ENCODE results near the gene ESR1. TPM values are rescaled to one million over a fixed set of nuclear protein-coding genes. Genes with fewer than 3 reads are reported as not detected.

ESR1 gene
- total and polyA plus RNA-seq, 2 donors (not counting 3 experiments of a cell fraction or from before 2014, with no cell fraction given) = 0.01 TPM; not detected in 1

- H3K4me3 ChIP-seq (replicated peaks in 1 of 3; ENCODE audit: insufficient read depth in 1 of 3, low read depth in 1 of 3, low read length in 3 of 3) = no peak overlapping the region
- no peaks in the 10 kb centered on the region for H3K9me1 ChIP-seq (replicated peaks; ENCODE audit: control insufficient read depth, extremely low read depth, insufficient read depth, low read length)
- FAIRE-seq (no peak), DNase-seq (ENCODE audit: low read depth, low spot score) (no peak)
- no peak overlapping the region for H3K27ac ChIP-seq (ENCODE audit: insufficient read depth, low read depth, low read length)
- no peak overlapping the region for H3K4me2 ChIP-seq (ENCODE audit: insufficient read depth, low read length)
- H3K4me1 ChIP-seq (ENCODE audit: control insufficient read depth, extremely low read depth, insufficient read depth, low read length) = no peaks in the 10 kb centered on the region
- ChIA-PET POLR2A (no interaction called here), CTCF (interaction anchor here (0.9 kb wide), 1 partner anchor 117 kb away, joined by 3 read pairs; no protein-coding TSS in a partner anchor)
- H3K9me3 ChIP-seq (replicated peaks; ENCODE audit: control insufficient read depth, insufficient read depth, low read length) = no peaks in the 10 kb centered on the region
- BruUV-seq (replicated peaks) = no TSS peak
- no peak overlapping the region for H2AFZ ChIP-seq (ENCODE audit: low read depth, low read length)
- H3K79me2 ChIP-seq (ENCODE audit: control insufficient read depth, insufficient read depth, low read length) = no peaks in the 10 kb centered on the region
- dilution Hi-C loops (cut with MboI; ENCODE audit: extremely low pct_ligation_motif_present, low sequenced_read_pairs) (no loop called here), intact Hi-C loops (cut with micrococcal nuclease) (no loop called here)
- H3K27me3 ChIP-seq (ENCODE audit: control insufficient read depth in 2 of 2, insufficient read depth in 2 of 2, low read length in 2 of 2) = no peaks in the 10 kb centered on the region
- H3K9ac ChIP-seq (replicated peaks; ENCODE audit: extremely low read depth, insufficient read depth, low read length) = no peak overlapping the region
- H4K20me1 ChIP-seq (replicated peaks; ENCODE audit: control insufficient read depth, extremely low read depth, insufficient read depth, low read length) = no peaks in the 10 kb centered on the region
- TF ChIP-seq FOS (IDR thresholded peaks at IDR 0.05; ENCODE audit: borderline replicate concordance, insufficient read depth, low read length) = no peak
- TF ChIP-seq GATA2 (IDR thresholded peaks at IDR 0.05; ENCODE audit: insufficient read depth, insufficient read length, low read depth, low read length) = no peak
- TF ChIP-seq, protein P1, sequence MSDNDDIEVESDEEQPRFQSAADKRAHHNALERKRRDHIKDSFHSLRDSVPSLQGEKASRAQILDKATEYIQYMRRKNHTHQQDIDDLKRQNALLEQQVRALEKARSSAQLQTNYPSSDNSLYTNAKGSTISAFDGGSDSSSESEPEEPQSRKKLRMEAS (IDR thresholded peaks at IDR 0.05; ENCODE audit: insufficient read depth, insufficient read length) = no peak
- no peak for TF ChIP-seq MYC (IDR thresholded peaks at IDR 0.05; ENCODE audit: low read depth, low read length)
- no peaks in the 10 kb centered on the region for H3K36me3 ChIP-seq (ENCODE audit: control insufficient read depth in 2 of 2, extremely low read depth in 1 of 2, insufficient read depth in 2 of 2, low read length in 2 of 2)
These were observed 74.7 kb downstream of the ESR1 start for GRCh38 chr6:151882206-151882605.

- no TSS peak for BruUV-seq (replicated peaks)
- no peak overlapping the region for H3K27ac ChIP-seq (ENCODE audit: insufficient read depth, low read depth, low read length)
- H3K9me3 ChIP-seq (replicated peaks; ENCODE audit: control insufficient read depth, insufficient read depth, low read length) = no peaks in the 10 kb centered on the region
- dilution Hi-C loops (cut with MboI; ENCODE audit: extremely low pct_ligation_motif_present, low sequenced_read_pairs) = no loop called here
- no peaks in the 10 kb centered on the region for H3K9me1 ChIP-seq (replicated peaks; ENCODE audit: control insufficient read depth, extremely low read depth, insufficient read depth, low read length)
- FAIRE-seq = no peak
- no peak overlapping the region for H3K4me2 ChIP-seq (ENCODE audit: insufficient read depth, low read length)
- H3K4me3 ChIP-seq (replicated peaks in 1 of 3; ENCODE audit: insufficient read depth in 1 of 3, low read depth in 1 of 3, low read length in 3 of 3) = no peak overlapping the region
- no peaks in the 10 kb centered on the region for H3K36me3 ChIP-seq (ENCODE audit: control insufficient read depth in 2 of 2, extremely low read depth in 1 of 2, insufficient read depth in 2 of 2, low read length in 2 of 2)
- H3K4me1 ChIP-seq (ENCODE audit: control insufficient read depth, extremely low read depth, insufficient read depth, low read length) = no peaks in the 10 kb centered on the region
- no peak overlapping the region for H3K9ac ChIP-seq (replicated peaks; ENCODE audit: extremely low read depth, insufficient read depth, low read length)
- no peaks in the 10 kb centered on the region for H3K79me2 ChIP-seq (ENCODE audit: control insufficient read depth, insufficient read depth, low read length)
- CTCF ChIA-PET = interaction anchor here (0.8 to 0.9 kb wide), 2 partner anchors 120 to 239 kb away, joined by 3 read pairs; no protein-coding TSS in a partner anchor
- TF ChIP-seq, protein P1 (IDR thresholded peaks at IDR 0.05; ENCODE audit: insufficient read depth, insufficient read length) = no peak
- TF ChIP-seq FOS (IDR thresholded peaks at IDR 0.05; ENCODE audit: borderline replicate concordance, insufficient read depth, low read length) (no peak), POLR2A (IDR thresholded peaks at IDR 0.05; ENCODE audit: low read depth, low read length) (no peak), MYC (IDR thresholded peaks at IDR 0.05; ENCODE audit: low read depth, low read length) (no peak), EZH2 (IDR thresholded peaks at IDR 0.05; ENCODE audit: borderline replicate concordance, low read depth, low read length, severe bottlenecking) (no peak), POLR2AphosphoS5 (IDR thresholded peaks at IDR 0.05; ENCODE audit: insufficient read depth, low read depth, low read length) (no peak), GATA2 (IDR thresholded peaks at IDR 0.05; ENCODE audit: insufficient read depth, insufficient read length, low read depth, low read length) (no peak), JUN (IDR thresholded peaks at IDR 0.05; ENCODE audit: borderline replicate concordance, insufficient read depth, insufficient read length, low read depth) (no peak)
- TF ChIP-seq, protein P2, sequence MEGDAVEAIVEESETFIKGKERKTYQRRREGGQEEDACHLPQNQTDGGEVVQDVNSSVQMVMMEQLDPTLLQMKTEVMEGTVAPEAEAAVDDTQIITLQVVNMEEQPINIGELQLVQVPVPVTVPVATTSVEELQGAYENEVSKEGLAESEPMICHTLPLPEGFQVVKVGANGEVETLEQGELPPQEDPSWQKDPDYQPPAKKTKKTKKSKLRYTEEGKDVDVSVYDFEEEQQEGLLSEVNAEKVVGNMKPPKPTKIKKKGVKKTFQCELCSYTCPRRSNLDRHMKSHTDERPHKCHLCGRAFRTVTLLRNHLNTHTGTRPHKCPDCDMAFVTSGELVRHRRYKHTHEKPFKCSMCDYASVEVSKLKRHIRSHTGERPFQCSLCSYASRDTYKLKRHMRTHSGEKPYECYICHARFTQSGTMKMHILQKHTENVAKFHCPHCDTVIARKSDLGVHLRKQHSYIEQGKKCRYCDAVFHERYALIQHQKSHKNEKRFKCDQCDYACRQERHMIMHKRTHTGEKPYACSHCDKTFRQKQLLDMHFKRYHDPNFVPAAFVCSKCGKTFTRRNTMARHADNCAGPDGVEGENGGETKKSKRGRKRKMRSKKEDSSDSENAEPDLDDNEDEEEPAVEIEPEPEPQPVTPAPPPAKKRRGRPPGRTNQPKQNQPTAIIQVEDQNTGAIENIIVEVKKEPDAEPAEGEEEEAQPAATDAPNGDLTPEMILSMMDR (IDR thresholded peaks at IDR 0.05; ENCODE audit: extremely low read depth in 1 of 2, insufficient read depth in 1 of 2, low read depth in 1 of 2, low read length in 2 of 2) = no peak
- DNase-seq (ENCODE audit: low read depth, low spot score) = no peak
- intact Hi-C loops (cut with micrococcal nuclease) = no loop called here
- POLR2A ChIA-PET = no interaction called here
- no peak overlapping the region for H2AFZ ChIP-seq (ENCODE audit: low read depth, low read length)
- H4K20me1 ChIP-seq (replicated peaks; ENCODE audit: control insufficient read depth, extremely low read depth, insufficient read depth, low read length) = no peaks in the 10 kb centered on the region
- H3K27me3 ChIP-seq (ENCODE audit: control insufficient read depth in 2 of 2, insufficient read depth in 2 of 2, low read length in 2 of 2) = no peaks in the 10 kb centered on the region
These were observed 77.8 kb downstream of the ESR1 start for GRCh38 chr6:151885234-151885633.
